CD4-positive, alpha-beta memory T cell (primary cell): ENCODE measurements around the gene FIBCD1. TPM values are rescaled to one million over a fixed set of nuclear protein-coding genes. Genes with fewer than 3 reads are reported as not detected.
A peak's percentile ranks its signal among the peaks of the same experiment; 100 is the strongest.

Experiments
- CTCF ChIA-PET: fragments of 350-600 bp; sonication (Branson Sonifier 250); formaldehyde crosslinking; loops from one replicate; lab custom pipeline; 2021; ENCODE audit warnings: inconsistent platforms; ENCODE audit not compliant: partially characterized antibody; lab: Charles Lee
- POLR2A ChIA-PET: fragments of 350-600 bp; sonication (Branson Sonifier 250); formaldehyde crosslinking; loops from one replicate; lab custom pipeline; 2021; ENCODE audit not compliant: partially characterized antibody; lab: Charles Lee
- DNase-seq, 5 donors: peaks; one replicate each; pipeline versions ENCODE4 v3.0.0 to v3.0.0-alpha.2; 2020 to 2022; ENCODE audit warnings: mixed read lengths in 1 of 5
- H3K27ac ChIP-seq: one replicate; pipeline ENCODE4 v1.7.0; 2013; ENCODE audit warnings: low read depth, low read length
- H3K27me3 ChIP-seq: 2 replicates; pipeline ENCODE4 v1.7.0; 2013; ENCODE audit warnings: mild to moderate bottlenecking, low read length, moderate library complexity; ENCODE audit not compliant: insufficient read depth
- H3K36me3 ChIP-seq: 2 replicates; pipeline ENCODE4 v1.7.0; 2013; ENCODE audit warnings: mild to moderate bottlenecking, low read length, moderate library complexity; ENCODE audit not compliant: insufficient read depth
- H3K4me1 ChIP-seq: 2 replicates; pipeline ENCODE4 v1.7.0; 2013; ENCODE audit warnings: mild to moderate bottlenecking, low read length, moderate library complexity; ENCODE audit not compliant: insufficient read depth
- H3K4me3 ChIP-seq, 2 donors: one replicate each; pipeline ENCODE4 v1.7.0; 2013; ENCODE audit warnings: low read length in 2 of 2, mild to moderate bottlenecking in 1 of 2
- H3K9me3 ChIP-seq, 2 donors: one replicate each; pipeline ENCODE4 v1.7.0; 2013; ENCODE audit warnings: low read length in 2 of 2, control low read depth in 1 of 2; ENCODE audit not compliant: control insufficient read depth in 1 of 2
- H3K27ac Mint-ChIP-seq, 7 donors: one replicate each; pipeline ENCODE4 v1.8.0; 2020 to 2021; ENCODE audit warnings: mixed read lengths in 7 of 7, mild to moderate bottlenecking in 6 of 7, inconsistent platforms in 3 of 7, moderate library complexity in 3 of 7
- H3K27me3 Mint-ChIP-seq, 2 donors: one replicate each; pipeline ENCODE4 v1.8.0; 2020 to 2021; ENCODE audit warnings: mixed read lengths in 2 of 2
- H3K36me3 Mint-ChIP-seq, 2 donors: one replicate each; pipeline ENCODE4 v1.8.0; 2020 to 2021; ENCODE audit warnings: mixed read lengths in 2 of 2, inconsistent platforms in 1 of 2, mild to moderate bottlenecking in 1 of 2
- H3K4me1 Mint-ChIP-seq, 4 donors: one replicate each; pipeline ENCODE4 v1.8.0; 2020 to 2021; ENCODE audit warnings: mixed read lengths in 4 of 4, mild to moderate bottlenecking in 1 of 4
- H3K4me3 Mint-ChIP-seq, 8 donors: one replicate each; pipeline ENCODE4 v1.8.0; 2020 to 2021; ENCODE audit warnings: mixed read lengths in 8 of 8, mild to moderate bottlenecking in 7 of 8, moderate library complexity in 6 of 8, inconsistent platforms in 3 of 8
- H3K9me3 Mint-ChIP-seq, 8 donors: one replicate each; pipeline ENCODE4 v1.8.0; 2020 to 2021; ENCODE audit warnings: mixed read lengths in 8 of 8, mild to moderate bottlenecking in 5 of 8, inconsistent platforms in 3 of 8, moderate library complexity in 1 of 8
- intact Hi-C: fragments of 100-400 bp; cut with micrococcal nuclease; formaldehyde crosslinking; loops from one replicate; pipeline ENCODE4 v1.15.1; 2023
- polyA plus RNA-seq, 2 donors: library from polyadenylated mRNA; unstranded; fragments of 300-500 nt; fragmentation: Illumina TruSeq; gene quantifications; one replicate each; pipeline ENCODE4 v1.2.3, GENCODE V29; 2021
- total RNA-seq, 2 experiments: library from RNA; stranded (reverse); gene quantifications; one replicate each; pipeline ENCODE4 v1.2.3, GENCODE V29; 2021

Gene FIBCD1
- total and polyA plus RNA-seq, 4 experiments from 2014 or later: not detected

GRCh38 chr9:130943777-130944176 is 4.7 kb upstream of the FIBCD1 start:
- Histone ChIP-seq H3K4me1 (peaks cover 12% of the 10 kb centered on the region), H3K4me3 (no peak overlapping the region), H3K9me3 (no peaks in the 10 kb centered on the region), H3K36me3 (no peaks in the 10 kb centered on the region), H3K27ac (no peak overlapping the region), H3K27me3 (peaks cover 18% of the 10 kb centered on the region)
- H3K27me3 Mint-ChIP-seq: peaks cover 24 to 38% of the 10 kb centered on the region in 2 donors
- no peak for DNase-seq
- H3K27ac Mint-ChIP-seq: no peak overlapping the region
- POLR2A ChIA-PET: no interaction called here
- H3K4me1 Mint-ChIP-seq: peaks cover 0 to 9% (median 6%) of the 10 kb centered on the region in 4 donors
- CTCF ChIA-PET: interaction anchor here (0.7 to 2.0 kb wide), 4 partner anchors 237 to 819 kb away, joined by 3 to 10 read pairs (median 6); no protein-coding TSS in a partner anchor
- intact Hi-C loops: loop anchor here (5.0 kb wide), 1 partner anchor 481 kb away; no protein-coding TSS in a partner anchor
- peaks cover 0 to 4% (median 0%) of the 10 kb centered on the region in 8 donors for H3K9me3 Mint-ChIP-seq
- no peaks in the 10 kb centered on the region for H3K36me3 Mint-ChIP-seq
- H3K4me3 Mint-ChIP-seq: no peak overlapping the region

- Histone ChIP-seq H3K4me3 (no peak overlapping the region), H3K9me3 (no peaks in the 10 kb centered on the region), H3K27ac (no peak overlapping the region), H3K36me3 (no peaks in the 10 kb centered on the region), H3K27me3 (peaks cover 18% of the 10 kb centered on the region), H3K4me1 (peaks cover 12% of the 10 kb centered on the region)
- ChIA-PET CTCF (interaction anchor here (1.3 to 2.0 kb wide), 3 partner anchors 8 to 242 kb away, joined by 4 to 10 read pairs (median 8); no protein-coding TSS in a partner anchor), POLR2A (no interaction called here)
- Mint-ChIP-seq H3K9me3 (peaks cover 0 to 3% (median 0%) of the 10 kb centered on the region in 8 donors), H3K4me3 (no peak overlapping the region), H3K4me1 (peaks cover 0 to 9% (median 6%) of the 10 kb centered on the region in 4 donors), H3K36me3 (no peaks in the 10 kb centered on the region), H3K27ac (no peak overlapping the region), H3K27me3 (peaks cover 23 to 38% of the 10 kb centered on the region in 2 donors)
- DNase-seq: no peak
- intact Hi-C loops: loop anchor here (5.0 kb wide), 1 partner anchor 481 kb away; no protein-coding TSS in a partner anchor
These were observed 4.2 kb upstream of the FIBCD1 start for GRCh38 chr9:130943221-130943620.

- DNase-seq: no peak
- no peak overlapping the region for H3K27ac ChIP-seq
- no peaks in the 10 kb centered on the region for H3K9me3 ChIP-seq
- intact Hi-C loops: loop anchor here (5.0 kb wide), 1 partner anchor 480 kb away; no protein-coding TSS in a partner anchor
- peaks cover 2 to 13% (median 6%) of the 10 kb centered on the region in 4 donors for H3K4me1 Mint-ChIP-seq
- H3K36me3 Mint-ChIP-seq: no peaks in the 10 kb centered on the region
- H3K4me1 ChIP-seq: peaks cover 12% of the 10 kb centered on the region
- H3K36me3 ChIP-seq: no peaks in the 10 kb centered on the region
- H3K4me3 ChIP-seq: no peak overlapping the region
- CTCF ChIA-PET: interaction anchor here (1.3 to 2.0 kb wide), 3 partner anchors 9 to 241 kb away, joined by 4 to 10 read pairs (median 8); no protein-coding TSS in a partner anchor
- POLR2A ChIA-PET: no interaction called here
- peaks cover 21% of the 10 kb centered on the region for H3K27me3 ChIP-seq
- no peaks in the 10 kb centered on the region for H3K9me3 Mint-ChIP-seq
- no peak overlapping the region for H3K27ac Mint-ChIP-seq
- peaks cover 23 to 37% of the 10 kb centered on the region in 2 donors for H3K27me3 Mint-ChIP-seq
- H3K4me3 Mint-ChIP-seq: no peak overlapping the region
These were observed 3.6 kb upstream of the FIBCD1 start for GRCh38 chr9:130942679-130943078.

- no peak overlapping the region for H3K27ac Mint-ChIP-seq
- no peak for DNase-seq
- Histone ChIP-seq H3K9me3 (no peaks in the 10 kb centered on the region), H3K4me1 (peaks cover 12% of the 10 kb centered on the region), H3K36me3 (no peaks in the 10 kb centered on the region), H3K4me3 (no peak overlapping the region), H3K27me3 (peaks cover 27% of the 10 kb centered on the region), H3K27ac (no peak overlapping the region)
- H3K36me3 Mint-ChIP-seq: no peaks in the 10 kb centered on the region
- peaks cover 23 to 39% of the 10 kb centered on the region in 2 donors for H3K27me3 Mint-ChIP-seq
- no peak overlapping the region for H3K4me3 Mint-ChIP-seq
- intact Hi-C loops: loop anchor here (5.0 kb wide), 1 partner anchor 480 kb away; no protein-coding TSS in a partner anchor
- no peaks in the 10 kb centered on the region for H3K9me3 Mint-ChIP-seq
- ChIA-PET POLR2A (no interaction called here), CTCF (interaction anchor here (1.4 to 2.0 kb wide), 2 partner anchors 9 to 240 kb away, joined by 4 to 8 read pairs; no protein-coding TSS in a partner anchor)
- peaks cover 2 to 14% (median 7%) of the 10 kb centered on the region in 4 donors for H3K4me1 Mint-ChIP-seq
These were observed 3.0 kb upstream of the FIBCD1 start for GRCh38 chr9:130942084-130942483.

GRCh38 chr9:130940693-130941576 is 1.9 kb upstream of the FIBCD1 start:
- ChIA-PET POLR2A (no interaction called here), CTCF (interaction anchor here (1.0 kb wide), 1 partner anchor 238 kb away, joined by 3 read pairs; no protein-coding TSS in a partner anchor)
- peak; percentile 50 to 68 (median 58) for DNase-seq
- Histone ChIP-seq H3K27ac (no peak overlapping the region), H3K4me1 (peaks cover 12% of the 10 kb centered on the region), H3K27me3 (peaks cover 37% of the 10 kb centered on the region), H3K4me3 (no peak overlapping the region), H3K36me3 (no peaks in the 10 kb centered on the region), H3K9me3 (no peaks in the 10 kb centered on the region)
- intact Hi-C loops: loop anchor here (1.0 to 5.0 kb wide), 3 partner anchors 74 to 479 kb away; no protein-coding TSS in a partner anchor
- no peaks in the 10 kb centered on the region for H3K36me3 Mint-ChIP-seq
- peaks cover 27 to 42% of the 10 kb centered on the region in 2 donors for H3K27me3 Mint-ChIP-seq
- H3K9me3 Mint-ChIP-seq: peaks cover 0 to 2% (median 0%) of the 10 kb centered on the region in 8 donors
- H3K4me3 Mint-ChIP-seq: peak overlapping the region in 5 of 8 donors; percentile 52 to 77 (median 64)
- H3K27ac Mint-ChIP-seq: no peak overlapping the region
- peaks cover 3 to 18% (median 10%) of the 10 kb centered on the region in 4 donors for H3K4me1 Mint-ChIP-seq

GRCh38 chr9:130940027-130940549 is 1.0 kb upstream of the FIBCD1 start:
- peaks cover 37% of the 10 kb centered on the region for H3K27me3 ChIP-seq
- H3K4me3 Mint-ChIP-seq: peak overlapping the region in 1 of 8 donors; percentile 77
- intact Hi-C loops: loop anchor here (2.0 to 5.0 kb wide), 2 partner anchors 73 to 478 kb away; no protein-coding TSS in a partner anchor

More at GRCh38 chr9:130940027-130940549, 1.0 kb upstream of the FIBCD1 start:
- no peak overlapping the region for H3K27ac Mint-ChIP-seq
- Histone ChIP-seq H3K9me3 (no peaks in the 10 kb centered on the region), H3K4me3 (no peak overlapping the region), H3K27ac (no peak overlapping the region), H3K36me3 (no peaks in the 10 kb centered on the region), H3K4me1 (peaks cover 12% of the 10 kb centered on the region)
- peaks cover 32 to 47% of the 10 kb centered on the region in 2 donors for H3K27me3 Mint-ChIP-seq
- H3K9me3 Mint-ChIP-seq: peaks cover 0 to 2% (median 0%) of the 10 kb centered on the region in 8 donors
- H3K4me1 Mint-ChIP-seq: peaks cover 3 to 18% (median 10%) of the 10 kb centered on the region in 4 donors
- ChIA-PET POLR2A (no interaction called here), CTCF (no interaction called here)
- no peak for DNase-seq
- H3K36me3 Mint-ChIP-seq: no peaks in the 10 kb centered on the region
